ENCODE data around the gene SGCG.
"Not testable (repeated sequence)": the region's sequence is repeated elsewhere in the genome, so short reads cannot be mapped to it uniquely, and the experiment has no call there.

GRCh38 chr13:23142607-23143006, 38.2 kb upstream of the SGCG start:
- TF ChIP-seq CTCF (conservative IDR thresholded peaks at IDR 0.05 in 1 of 2, IDR thresholded peaks at IDR 0.05 in 1 of 2; ENCODE audit: extremely low read depth in 1 of 2, insufficient read depth in 1 of 2, low read depth in 1 of 2, low read length in 2 of 2); EZH2 (IDR thresholded peaks at IDR 0.05; ENCODE audit: borderline replicate concordance, low read length): not testable (repeated sequence)

All from mammary epithelial cell (primary cell).